Effector CD8-positive, alpha-beta T cell (primary cell): Measurements from ENCODE around the gene CGB7.
A peak's percentile ranks its signal among the peaks of the same experiment; 100 is the strongest.
"Not testable (repeated sequence)": the region's sequence is repeated elsewhere in the genome, so short reads cannot be mapped to it uniquely, and the experiment has no call there.

ENCODE experiments used
- DNase-seq: peaks from one replicate; lab custom pipeline; 2025; lab: John Stamatoyannopoulos, UW

Gene CGB7

GRCh38 chr19:49073514-49074378 lies 16.2 kb upstream of the CGB7 start:
- no peak for DNase-seq

GRCh38 chr19:49071860-49072547 lies 14.5 kb upstream of the CGB7 start:
- DNase-seq: no peak

DNA sequence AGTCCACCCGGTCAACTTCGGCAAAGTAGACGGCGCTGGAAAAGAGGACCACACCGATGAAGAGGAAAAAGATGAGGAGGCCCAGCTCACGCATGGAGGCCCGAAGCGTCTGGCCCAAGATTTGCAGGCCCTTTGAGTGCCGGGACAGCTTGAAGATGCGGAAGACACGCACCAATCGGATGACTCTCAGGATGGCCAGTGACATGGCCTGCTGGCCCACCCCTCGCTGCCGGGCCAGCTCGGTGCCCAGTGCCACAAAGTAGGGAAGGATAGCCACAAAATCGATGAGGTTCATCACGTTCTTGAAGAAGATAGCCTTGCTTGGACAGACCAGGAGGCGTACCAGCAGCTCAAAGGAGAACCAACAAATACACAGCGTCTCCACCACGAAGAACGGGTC lies 12.9 kb upstream of the CGB7 start:
- DNase-seq: no peak

GRCh38 chr19:49069026-49069425 lies 11.5 kb upstream of the CGB7 start:
- DNase-seq: no peak

GRCh38 chr19:49067554-49067953 lies 10.0 kb upstream of the CGB7 start:
- DNase-seq: no peak

- no peak for DNase-seq
Measured at GRCh38 chr19:49065905-49066512, 8.5 kb upstream of the CGB7 start.

DNA sequence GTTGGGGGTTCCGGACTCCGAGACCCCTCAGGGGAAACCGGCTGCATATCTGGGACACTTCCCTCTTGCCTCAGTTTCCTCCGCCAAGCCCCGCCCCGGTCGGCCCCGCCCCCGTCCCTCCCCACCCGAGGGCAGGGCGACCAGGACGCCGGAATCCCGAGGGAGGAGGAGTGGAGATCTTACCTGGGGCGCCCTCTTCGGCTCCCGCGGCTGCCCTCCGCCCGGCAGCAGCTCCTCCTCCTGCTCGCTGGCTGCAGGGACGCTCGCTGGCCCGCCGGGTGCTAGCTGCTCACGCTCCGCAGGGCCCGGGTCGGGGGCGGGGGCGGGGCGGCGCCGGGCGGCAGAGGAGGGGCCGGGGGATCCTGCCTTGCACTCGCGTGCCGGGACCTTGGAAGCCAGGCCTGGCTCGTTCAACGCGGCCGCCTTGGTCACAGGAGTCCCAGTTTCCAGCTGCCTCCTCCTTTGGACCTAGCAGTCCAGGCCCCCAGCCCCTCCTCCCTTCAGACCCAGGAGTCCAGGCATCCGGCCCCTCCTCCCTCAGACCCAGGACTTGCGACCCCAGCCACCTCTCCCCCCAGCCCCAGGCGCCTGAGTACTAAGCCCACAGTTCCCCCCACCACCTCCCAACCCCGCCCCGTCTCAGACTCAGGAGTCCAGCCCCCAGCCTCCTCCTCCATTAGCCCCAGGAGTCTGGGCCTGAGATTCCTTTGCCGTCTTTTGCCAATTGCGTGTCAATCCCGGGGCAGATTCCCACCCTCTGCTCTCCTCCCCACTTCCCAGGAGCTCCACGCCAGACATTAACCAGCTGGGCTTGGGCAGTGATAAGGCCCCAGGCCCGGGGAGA lies 7.4 kb upstream of the CGB7 start, which contains the start of gene NTF4:
Gene NTF4 (minus strand): TSS at position 51 of the 844 bp plus-strand sequence. CDS start 2,821 bp downstream, outside the sequence.
- DNase-seq: no peak

DNA sequence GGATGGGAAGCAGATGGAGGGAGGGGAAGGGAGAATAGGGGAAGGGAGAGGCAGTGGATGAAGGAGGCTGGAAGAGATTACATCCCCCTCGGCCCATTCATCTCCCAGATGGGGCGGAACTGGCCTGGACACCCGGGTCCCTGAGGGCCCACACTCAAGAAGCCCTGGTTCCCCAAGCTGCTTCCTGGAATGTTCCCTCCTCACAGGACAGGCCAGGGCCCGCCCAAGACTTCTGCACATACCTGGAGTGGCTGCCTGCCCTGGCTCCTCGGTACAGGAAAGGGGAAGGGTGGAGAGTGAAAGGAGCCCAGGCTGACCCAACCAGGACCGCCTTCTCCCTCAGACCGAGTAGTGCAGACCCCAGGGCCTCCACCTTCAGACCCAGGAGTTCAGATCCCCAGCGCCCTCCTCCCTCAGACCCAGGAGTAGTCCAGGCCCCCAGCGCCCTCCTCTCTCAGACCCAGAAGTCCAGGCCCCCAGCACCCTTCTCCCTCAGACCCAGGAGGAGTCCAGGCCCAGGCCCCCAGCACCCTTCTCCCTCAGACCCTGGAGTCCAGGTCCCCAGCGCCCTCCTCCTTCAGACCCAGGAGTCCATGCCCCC lies 6.6 kb upstream of the CGB7 start:
- no peak for DNase-seq

DNA sequence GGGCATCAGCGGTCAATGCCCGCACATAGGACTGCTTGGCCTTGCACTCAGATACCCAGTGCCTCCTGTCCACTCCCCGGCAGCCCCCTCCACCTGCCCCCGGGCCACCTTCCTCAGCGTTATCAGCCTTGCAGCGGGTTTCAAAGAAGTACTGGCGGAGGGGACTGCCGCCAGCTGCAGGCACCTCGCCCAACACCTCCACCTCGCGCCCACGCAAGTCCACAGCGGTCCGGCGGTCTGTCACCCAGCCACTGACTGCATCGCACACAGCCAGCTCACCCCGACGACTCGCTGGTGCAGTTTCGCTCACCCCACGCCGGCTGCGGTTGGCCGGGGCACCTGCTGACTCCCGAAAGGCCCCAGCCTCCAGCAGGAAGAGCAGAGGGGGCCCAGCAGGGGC lies 3.9 kb upstream of the CGB7 start:
- no peak for DNase-seq

DNA sequence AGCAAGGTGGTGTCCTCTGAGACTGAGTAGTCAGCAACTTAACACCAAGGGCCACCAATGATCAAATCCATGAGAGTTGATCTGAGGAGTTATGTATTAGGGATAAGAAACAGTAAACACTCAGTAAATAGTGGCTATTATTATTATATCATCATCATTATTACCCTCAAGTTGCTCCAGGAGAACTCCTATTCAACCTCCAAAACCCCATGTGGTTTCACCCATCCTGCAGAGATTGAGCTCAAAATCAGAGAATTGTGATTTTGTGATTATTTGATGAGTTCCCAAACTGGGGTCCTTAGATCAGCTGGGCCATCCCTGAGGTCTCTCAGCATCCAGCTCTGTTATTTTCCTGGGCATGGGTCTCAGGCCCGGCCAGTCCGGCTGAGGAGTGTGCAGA lies 3.5 kb upstream of the CGB7 start:
- no peak for DNase-seq

- no peak for DNase-seq
Measured at GRCh38 chr19:49059053-49059452, 1.5 kb upstream of the CGB7 start.

DNA sequence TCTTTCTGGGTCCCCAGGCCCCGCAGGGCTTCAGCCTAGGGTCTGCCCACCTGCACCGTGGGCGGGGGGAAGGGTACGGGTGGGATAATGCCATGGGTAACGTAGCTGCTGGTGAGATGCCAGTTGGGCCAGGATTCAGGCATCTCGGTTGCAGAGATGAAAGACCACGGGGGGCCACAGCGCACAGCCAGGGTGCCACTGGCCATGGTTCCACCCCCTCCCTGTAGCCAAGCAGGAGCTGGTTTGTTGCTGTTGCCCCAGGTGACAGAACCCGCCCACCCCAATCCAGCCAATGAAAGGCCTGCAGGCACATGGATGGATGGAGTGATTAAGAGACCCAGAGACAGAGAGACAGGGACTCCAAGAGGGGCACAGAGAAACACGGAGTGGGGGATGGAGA lies 1.0 kb upstream of the CGB7 start:
- DNase-seq: no peak

- DNase-seq: not testable (repeated sequence)
Measured at GRCh38 chr19:49056902-49057596, 500 bp downstream of the CGB7 start.

DNA sequence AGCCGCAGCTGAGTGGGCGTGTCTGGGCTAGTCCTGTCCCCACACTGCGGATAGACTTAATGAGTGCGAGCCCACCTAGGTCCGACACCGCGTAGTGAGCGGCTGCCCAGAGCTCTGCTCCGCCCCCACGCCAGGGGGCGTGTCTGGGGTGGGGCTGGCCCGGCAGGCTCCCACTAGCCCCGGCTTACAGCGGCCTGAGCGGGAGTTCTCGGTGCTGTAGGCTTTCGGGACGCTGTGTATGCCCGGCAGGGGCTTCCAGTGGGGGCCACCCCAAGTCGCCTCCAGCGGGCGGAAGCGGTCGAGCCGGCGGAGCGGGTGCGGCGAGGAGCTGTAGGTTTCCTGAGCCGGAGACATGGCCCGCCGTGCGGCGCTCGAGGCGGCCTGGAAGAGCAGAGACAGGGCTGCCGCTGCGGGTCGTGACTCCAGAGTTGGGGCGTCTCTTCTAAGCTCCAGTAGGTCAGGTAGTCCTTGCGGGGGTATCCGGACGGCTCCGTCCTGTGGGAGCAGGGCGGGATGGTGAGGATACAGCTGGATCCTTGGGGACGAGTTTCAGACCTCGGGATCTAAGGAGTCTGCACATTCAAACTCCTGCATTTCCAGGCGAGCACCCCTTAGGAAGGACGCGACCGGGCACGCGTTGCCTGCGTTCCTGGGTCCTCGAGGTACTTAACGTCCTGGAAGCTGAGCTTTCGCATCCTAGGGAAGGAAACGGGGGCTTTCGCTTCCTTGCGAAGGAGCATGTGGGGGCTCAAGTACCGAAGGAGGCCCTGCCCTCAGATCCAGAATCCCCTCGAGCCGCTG lies 1.2 kb downstream of the CGB7 start:
- peak; percentile 27 for DNase-seq

GRCh38 chr19:49050376-49051033 lies 7.0 kb downstream of the CGB7 start:
- DNase-seq: not testable (repeated sequence)

DNA sequence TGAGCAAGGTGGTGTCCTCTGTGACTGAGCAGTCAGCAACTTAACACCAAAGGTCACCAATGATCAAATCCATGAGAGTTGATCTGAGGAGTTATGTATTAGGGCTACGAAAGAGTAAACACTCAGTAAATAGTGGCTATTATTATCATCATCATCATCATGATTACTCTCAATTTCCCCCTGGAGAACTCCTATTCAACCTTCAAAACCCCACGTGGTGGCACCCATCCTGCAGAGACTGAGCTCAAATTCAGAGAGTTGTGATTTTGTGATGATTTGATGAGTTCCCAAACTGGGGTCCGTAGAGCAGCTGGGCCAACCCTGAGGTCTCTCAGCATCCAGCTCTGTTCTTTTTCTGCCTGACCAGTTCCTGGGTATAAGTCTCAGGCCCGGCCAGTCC lies 7.7 kb downstream of the CGB7 start:
- not testable (repeated sequence) for DNase-seq

DNA sequence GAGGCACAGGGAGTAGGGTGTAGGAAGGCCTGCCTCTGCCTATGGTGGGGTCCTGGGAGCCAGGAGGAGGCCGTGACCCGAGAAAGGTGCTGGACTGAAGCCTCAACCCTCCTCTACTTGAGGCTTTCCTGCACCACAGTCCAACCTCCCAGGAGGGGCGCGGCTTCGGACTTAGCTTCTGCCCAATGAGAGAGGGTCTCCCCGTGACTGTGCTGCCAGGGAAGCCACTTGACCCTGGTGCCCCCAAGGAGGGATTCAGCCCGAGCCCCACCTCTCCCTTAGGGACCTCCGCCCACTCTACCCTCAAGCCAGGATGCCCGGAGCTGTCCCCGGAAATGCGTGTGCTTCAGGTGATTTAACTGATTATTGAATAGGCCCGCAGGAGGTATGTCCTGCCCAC lies 8.5 kb downstream of the CGB7 start, which contains the start of gene CGB8:
Gene CGB8 (minus strand): TSS at position 101 of the 400 bp plus-strand sequence. CDS start 372 bp downstream, outside the sequence.
- not testable (repeated sequence) for DNase-seq

- DNase-seq: not testable (repeated sequence)
Measured at GRCh38 chr19:49043548-49043947, 14.0 kb downstream of the CGB7 start, which contains the start of gene CGB5. TSS of gene CGB5 (plus strand) at chr19:49043848. CDS start at chr19:49044210, 362 bp downstream.

- not testable (repeated sequence) for DNase-seq
Measured at GRCh38 chr19:49042666-49043065, 14.9 kb downstream of the CGB7 start.
